HG03097 (cell line): ENCODE results near the gene FGF10.

Experiments used
- ATAC-seq: cut with Tn5 transposase; IDR thresholded peaks from one replicate; pipeline ENCODE4 v1.9.1; 2021; ENCODE audit not compliant: unreplicated experiment, low FRiP score

Gene FGF10

DNA sequence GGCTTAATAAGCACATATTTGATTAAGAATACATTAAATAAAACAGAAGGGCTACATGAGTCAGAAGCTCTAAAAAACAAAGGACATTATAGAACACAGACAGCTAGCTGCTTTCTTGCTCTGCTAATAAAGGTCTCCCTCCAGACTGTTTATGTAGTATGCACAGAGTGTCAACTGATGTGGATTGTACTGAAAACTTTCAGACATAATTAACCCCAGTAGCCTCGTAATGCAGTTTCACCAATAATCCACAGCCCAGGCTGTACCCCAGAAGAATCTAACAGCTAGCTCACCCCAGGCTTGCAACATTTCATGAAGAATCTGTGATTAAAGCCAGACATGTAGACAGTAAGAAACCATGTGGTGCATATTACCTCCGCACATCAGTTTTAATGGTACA, 30.8 kb downstream of the FGF10 start:
- no peak for ATAC-seq

- no peak for ATAC-seq
Measured at GRCh38 chr5:44356231-44356630, 33.0 kb downstream of the FGF10 start.

DNA sequence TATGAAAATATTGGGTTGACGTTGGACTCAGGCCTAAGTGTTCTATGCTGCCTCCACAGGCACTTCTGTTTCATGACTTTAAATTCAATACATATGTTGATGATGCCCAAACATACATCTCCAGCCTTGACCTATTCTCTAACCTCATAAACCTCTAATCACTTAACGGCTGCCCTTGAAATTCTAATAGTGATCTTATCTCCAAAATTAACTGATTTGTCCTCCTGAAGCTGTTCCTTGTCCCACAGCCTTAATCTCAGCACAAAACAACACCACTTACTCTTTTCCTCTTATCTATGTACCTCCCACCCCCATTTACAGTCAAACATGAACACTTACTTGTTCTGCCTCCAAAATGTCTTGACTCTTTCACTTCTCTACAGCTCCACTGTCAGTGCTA, 43.3 kb downstream of the FGF10 start:
- ATAC-seq, result no peak

DNA sequence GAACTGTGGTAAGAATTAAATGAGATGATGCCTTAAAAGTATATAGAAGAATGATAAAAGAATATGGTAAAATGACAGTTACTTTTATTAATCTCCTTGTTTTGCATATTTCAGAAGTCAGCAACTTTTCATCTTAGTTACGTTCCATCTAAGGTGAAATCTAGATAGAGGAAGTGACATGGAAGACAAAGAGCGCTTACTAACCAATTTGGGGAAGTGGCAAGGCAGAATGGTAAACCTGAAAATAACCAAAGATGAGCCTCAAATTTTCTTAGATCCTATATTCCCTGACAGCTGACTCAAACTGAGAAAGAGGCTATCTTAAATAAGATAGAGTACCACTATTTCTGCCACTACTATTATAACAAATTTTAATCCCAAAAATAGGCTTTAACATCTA, 52.5 kb downstream of the FGF10 start:
- ATAC-seq, result no peak

- no peak for ATAC-seq
Measured at GRCh38 chr5:44334622-44335021, 54.6 kb downstream of the FGF10 start.

DNA sequence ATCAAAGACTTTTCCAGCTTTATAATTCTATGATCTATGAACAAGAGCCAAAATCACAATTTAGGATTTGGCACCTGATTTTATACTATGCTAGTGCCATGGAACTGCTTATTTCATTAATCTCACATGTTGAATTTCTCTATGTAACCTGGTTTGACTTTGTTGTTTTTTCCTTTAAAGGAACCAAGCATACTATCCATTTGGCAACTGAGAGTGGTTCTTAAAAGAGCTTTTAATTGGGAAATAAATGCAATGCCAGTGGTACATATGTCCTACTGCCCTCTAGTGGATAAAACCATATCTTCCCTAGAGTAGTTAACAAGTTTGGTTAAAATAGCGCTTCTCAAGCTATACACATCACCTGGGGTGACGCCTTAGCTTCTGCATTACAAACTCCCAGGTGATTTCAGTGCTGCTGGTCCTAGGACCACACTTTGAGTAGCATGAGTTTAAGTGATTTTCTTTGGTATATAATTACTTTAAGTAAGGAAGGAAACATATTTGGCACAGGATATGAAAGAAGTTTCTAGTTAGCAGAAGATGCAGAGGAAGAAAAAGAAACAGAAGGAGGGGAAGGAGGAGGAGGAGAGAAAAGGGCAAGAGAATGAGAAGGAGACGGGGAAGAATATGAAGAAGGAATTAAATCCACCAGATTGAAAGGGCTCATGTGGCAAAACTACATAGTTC, 56.8 kb downstream of the FGF10 start:
- ATAC-seq, result peak; percentile 54

GRCh38 chr5:44331471-44332050, 57.7 kb downstream of the FGF10 start:
- ATAC-seq, result no peak

GRCh38 chr5:44329716-44330115, 59.5 kb downstream of the FGF10 start:
- ATAC-seq, result no peak

- no peak for ATAC-seq
Measured at GRCh38 chr5:44321144-44321725, 68.0 kb downstream of the FGF10 start.

- ATAC-seq, result no peak
Measured at GRCh38 chr5:44320188-44320587, 69.0 kb downstream of the FGF10 start.

DNA sequence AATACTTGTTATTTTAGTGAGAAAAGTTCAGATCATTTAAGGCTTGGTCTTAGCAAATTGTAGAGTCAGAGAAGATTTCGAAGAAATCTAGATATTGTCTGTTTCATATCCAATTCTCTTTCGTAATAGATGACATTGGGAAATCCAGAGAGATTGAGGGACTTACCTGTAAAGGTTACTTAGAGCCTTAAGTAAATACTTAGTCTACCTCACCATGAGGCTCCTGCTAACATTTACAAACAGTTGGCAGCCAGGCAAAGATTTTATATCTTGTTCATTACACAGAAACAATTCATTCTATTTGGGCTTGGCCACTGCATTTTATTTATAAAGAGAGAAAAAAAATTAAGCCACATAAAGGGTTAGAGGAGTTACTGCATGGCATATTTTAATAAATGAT, 70.3 kb downstream of the FGF10 start:
- ATAC-seq, result no peak

DNA sequence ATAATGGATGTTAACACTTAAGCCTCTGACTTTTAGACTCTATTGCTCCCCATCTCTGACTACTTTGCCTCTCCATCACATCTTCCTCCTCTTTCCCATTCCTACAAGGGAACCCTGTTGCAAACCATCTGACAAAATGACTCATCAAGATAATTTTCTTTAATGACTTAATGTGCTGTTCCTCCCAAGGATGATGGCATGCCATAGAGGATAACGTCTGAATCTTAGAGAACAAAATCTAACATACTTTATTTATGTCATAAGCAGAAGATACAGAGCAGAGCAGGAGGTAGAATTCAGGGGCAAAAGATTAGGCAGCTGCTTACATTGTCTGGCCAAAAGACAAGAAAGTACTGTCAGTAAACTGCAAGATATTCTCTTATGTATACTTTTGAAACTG, 76.8 kb downstream of the FGF10 start:
- ATAC-seq, result no peak

DNA sequence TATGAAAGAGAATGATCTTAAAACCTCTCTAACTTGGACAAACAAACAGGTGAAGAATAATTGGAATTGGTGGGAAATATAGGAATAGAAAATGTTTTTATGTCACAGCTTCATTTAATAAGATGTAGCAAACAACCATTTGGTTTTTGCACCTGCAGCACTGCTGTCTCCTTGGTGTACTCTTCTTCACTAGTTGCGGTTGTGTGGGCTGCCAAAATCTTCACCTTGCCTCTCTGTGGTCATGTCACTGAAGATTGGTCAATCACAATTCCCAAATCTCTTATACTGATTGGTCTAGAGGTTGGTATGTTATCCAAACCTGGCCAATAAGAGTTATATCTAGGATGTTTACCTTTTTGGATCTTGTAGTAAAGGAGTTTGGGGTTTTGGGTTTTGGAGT, 88.7 kb downstream of the FGF10 start:
- ATAC-seq, result no peak

- ATAC-seq, result no peak
Measured at GRCh38 chr5:44299394-44299793, 89.8 kb downstream of the FGF10 start.

DNA sequence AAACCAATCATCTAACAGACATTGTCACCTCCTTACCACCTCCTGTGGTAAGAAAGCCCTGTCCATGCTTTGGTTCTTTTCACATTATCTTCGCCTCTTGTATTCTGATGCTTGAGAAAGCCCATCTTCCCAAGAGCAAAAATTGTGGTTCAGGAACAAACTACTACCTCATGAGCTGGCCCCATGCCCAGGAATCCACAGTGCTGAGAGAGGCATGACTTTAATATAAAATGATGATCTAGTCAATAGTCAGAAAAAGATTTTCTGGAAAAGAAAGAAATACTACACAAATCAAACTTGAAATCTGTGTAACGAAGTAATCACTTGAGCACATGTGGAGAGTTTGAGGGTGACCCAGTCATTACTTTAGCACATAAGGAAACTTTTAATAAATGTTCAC, 94.7 kb downstream of the FGF10 start:
- ATAC-seq, result no peak

GRCh38 chr5:44292736-44293135, 96.5 kb downstream of the FGF10 start:
- ATAC-seq, result no peak

DNA sequence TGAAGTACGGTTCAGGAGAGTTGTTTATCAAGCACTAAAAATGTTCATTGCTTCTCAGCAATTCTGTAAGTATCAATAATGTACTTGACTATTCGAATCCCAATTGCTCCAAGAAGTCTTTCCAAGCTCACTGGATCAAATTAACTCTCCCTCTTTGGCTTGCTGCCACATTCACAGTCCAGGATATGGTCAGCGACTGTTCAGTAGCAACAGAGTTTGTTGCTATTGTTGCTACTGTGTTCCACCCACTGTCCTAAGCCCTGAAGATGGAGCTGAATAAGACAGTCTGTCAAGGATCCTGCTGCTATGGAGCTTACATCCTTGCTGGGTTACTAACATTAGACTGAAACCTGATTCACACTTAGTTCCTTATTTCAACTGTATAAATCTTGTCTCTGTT, 110.8 kb downstream of the FGF10 start:
- ATAC-seq, result no peak

DNA sequence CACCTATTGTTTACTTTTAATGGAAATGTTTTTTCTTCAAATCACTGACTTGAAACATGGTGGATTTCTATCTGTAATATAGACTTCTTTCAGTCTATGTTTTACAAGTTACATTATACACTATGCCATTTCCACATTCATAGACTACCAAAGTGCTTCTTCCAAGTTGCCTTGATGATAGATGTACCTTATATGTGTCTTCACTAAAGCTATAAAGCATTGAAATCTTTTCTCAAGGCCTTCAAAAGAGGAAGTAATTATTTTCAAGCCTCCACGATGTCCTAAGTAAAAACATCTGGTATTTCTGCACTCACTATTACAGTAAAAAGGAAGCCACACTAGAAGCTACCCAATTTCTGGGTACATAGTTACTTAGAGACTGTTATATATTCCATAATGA, 113.3 kb downstream of the FGF10 start:
- ATAC-seq, result no peak

DNA sequence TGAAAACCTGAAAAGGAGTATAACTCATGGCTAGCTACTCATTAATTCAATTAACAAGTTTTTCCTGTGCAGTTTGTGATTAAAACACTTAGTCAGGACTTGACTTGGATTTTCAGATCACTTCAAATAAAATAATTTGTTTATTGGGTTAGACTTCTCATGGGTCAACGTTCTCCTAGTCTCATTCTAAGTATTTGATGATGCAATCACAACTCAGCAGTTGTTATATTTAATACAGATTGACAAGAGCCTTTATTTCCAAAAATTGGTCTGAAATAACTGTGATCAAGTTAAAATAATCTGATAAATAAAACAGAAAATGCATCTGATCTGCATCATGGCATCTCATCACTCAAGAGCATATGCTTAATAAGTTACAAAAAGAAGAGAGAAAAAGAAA, 113.9 kb downstream of the FGF10 start:
- no peak for ATAC-seq

- no peak for ATAC-seq
Measured at GRCh38 chr5:44267909-44268308, 121.3 kb downstream of the FGF10 start.

DNA sequence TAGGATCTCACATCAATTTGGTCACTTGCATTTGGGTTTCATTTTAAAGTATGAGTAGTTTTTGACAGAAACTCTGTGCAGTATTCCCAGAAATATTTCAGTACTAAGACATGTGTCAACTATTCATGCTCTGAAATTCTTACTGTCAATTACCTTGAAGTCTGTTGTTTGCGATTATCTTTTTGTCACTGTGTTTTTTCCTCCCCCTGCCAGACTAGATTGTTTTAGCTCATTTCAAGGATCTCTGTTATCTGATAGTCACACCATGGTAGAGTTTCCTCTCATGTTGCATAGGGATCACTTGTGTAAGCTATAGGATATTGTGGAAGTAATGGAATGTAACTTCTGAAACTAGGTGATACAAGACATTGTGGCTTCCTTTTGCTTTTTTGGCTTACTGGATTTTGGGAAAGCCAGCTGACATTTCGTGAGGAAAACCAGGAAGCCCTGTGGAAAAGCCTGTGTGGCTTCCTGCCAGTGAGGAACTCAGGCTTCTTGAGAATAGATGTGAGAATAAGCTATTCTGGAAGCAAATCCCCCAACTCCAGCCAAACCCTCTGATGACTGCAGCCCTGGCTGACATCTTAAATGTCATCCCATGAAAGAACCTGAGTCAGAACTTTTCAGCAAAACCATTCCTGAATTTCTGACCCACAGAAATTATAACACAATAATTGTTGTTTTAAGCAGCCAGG, 122.2 kb downstream of the FGF10 start:
- no peak for ATAC-seq

- ATAC-seq, result no peak
Measured at GRCh38 chr5:44265713-44266112, 123.5 kb downstream of the FGF10 start.
